ENCODE results near the gene GLTPD2.

GLTPD2 gene

GRCh38 chr17:4788807-4789700, at the start of gene GLTPD2:
Gene GLTPD2, plus strand, starts transcription at chr17:4788964. Its CDS starts 48 bp downstream, at chr17:4789012.
- no peak for DNase-seq (ENCODE audit: low read depth)

- no peak for DNase-seq (ENCODE audit: low read depth)
These were observed 49.4 kb upstream of the GLTPD2 start, which contains the start of the genes CXCL16 and ZMYND15 for GRCh38 chr17:4739122-4740024. Gene CXCL16, minus strand, starts transcription at chr17:4739928. Its CDS starts 589 bp downstream, at chr17:4739339. Gene ZMYND15, plus strand, starts transcription at chr17:4739833. Its CDS starts 716 bp downstream, at chr17:4740549.

GRCh38 chr17:4740025-4740351, 48.8 kb upstream of the GLTPD2 start:
- no peak for DNase-seq (ENCODE audit: low read depth)

GRCh38 chr17:4740584-4740983, 48.2 kb upstream of the GLTPD2 start:
- no peak for DNase-seq (ENCODE audit: low read depth)

- no peak for DNase-seq (ENCODE audit: low read depth)
These were observed 47.2 kb upstream of the GLTPD2 start for GRCh38 chr17:4741544-4741943.

- DNase-seq (ENCODE audit: low read depth): no peak
These were observed 46.6 kb upstream of the GLTPD2 start for GRCh38 chr17:4742133-4742532.

GRCh38 chr17:4742629-4743028, 46.1 kb upstream of the GLTPD2 start:
- DNase-seq (ENCODE audit: low read depth): no peak

- DNase-seq (ENCODE audit: low read depth): no peak
These were observed 45.5 kb upstream of the GLTPD2 start for GRCh38 chr17:4743216-4743615.

GRCh38 chr17:4743898-4744297, 44.9 kb upstream of the GLTPD2 start:
- no peak for DNase-seq (ENCODE audit: low read depth)

GRCh38 chr17:4744999-4745969, 43.5 kb upstream of the GLTPD2 start:
- DNase-seq (ENCODE audit: low read depth): no peak

GRCh38 chr17:4747847-4748246, 40.9 kb upstream of the GLTPD2 start:
- no peak for DNase-seq (ENCODE audit: low read depth)

- no peak for DNase-seq (ENCODE audit: low read depth)
These were observed 40.1 kb upstream of the GLTPD2 start for GRCh38 chr17:4748686-4749085.

GRCh38 chr17:4750606-4751005, 38.2 kb upstream of the GLTPD2 start:
- no peak for DNase-seq (ENCODE audit: low read depth)

- no peak for DNase-seq (ENCODE audit: low read depth)
These were observed 36.8 kb upstream of the GLTPD2 start for GRCh38 chr17:4751932-4752331.

- no peak for DNase-seq (ENCODE audit: low read depth)
These were observed 35.4 kb upstream of the GLTPD2 start for GRCh38 chr17:4753392-4753791.

- DNase-seq (ENCODE audit: low read depth): no peak
These were observed 29.0 kb upstream of the GLTPD2 start for GRCh38 chr17:4759776-4760236.

GRCh38 chr17:4764595-4764994, 24.2 kb upstream of the GLTPD2 start:
- no peak for DNase-seq (ENCODE audit: low read depth)

- DNase-seq (ENCODE audit: low read depth): no peak
These were observed 22.6 kb upstream of the GLTPD2 start for GRCh38 chr17:4766201-4766600.

- no peak for DNase-seq (ENCODE audit: low read depth)
These were observed 22.0 kb upstream of the GLTPD2 start for GRCh38 chr17:4766723-4767122.

- DNase-seq (ENCODE audit: low read depth): no peak
These were observed 20.5 kb upstream of the GLTPD2 start for GRCh38 chr17:4768298-4768697.

GRCh38 chr17:4769628-4770027, 19.1 kb upstream of the GLTPD2 start:
- DNase-seq (ENCODE audit: low read depth): no peak
